ENCODE results near the gene SPP2.

GRCh38 chr2:234033885-234034284 is 16.6 kb upstream of the SPP2 start:
- TF ChIP-seq CTCF (IDR thresholded peaks at IDR 0.05) = no peak
- no peak for TF ChIP-seq POLR2AphosphoS5 (IDR thresholded peaks at IDR 0.05; ENCODE audit: low read depth, low read length)
- no peak for TF ChIP-seq REST (IDR thresholded peaks at IDR 0.05; ENCODE audit: insufficient read depth in 1 of 2, low read depth in 2 of 2, low read length in 1 of 2)
- no peak for TF ChIP-seq TCF7L2 (IDR thresholded peaks at IDR 0.05; ENCODE audit: low read depth, low read length)
